CD4-positive, alpha-beta T cell treated with Interleukin-2 at 100 ng/mL for 4 hours (primary cell): ENCODE measurements around the gene TMEM242.

Experiments used
- DNase-seq: peaks from one replicate; pipeline ENCODE4 v3.0.0-alpha.2; 2020; ENCODE audit warnings: low spot score

The TMEM242 gene

DNA sequence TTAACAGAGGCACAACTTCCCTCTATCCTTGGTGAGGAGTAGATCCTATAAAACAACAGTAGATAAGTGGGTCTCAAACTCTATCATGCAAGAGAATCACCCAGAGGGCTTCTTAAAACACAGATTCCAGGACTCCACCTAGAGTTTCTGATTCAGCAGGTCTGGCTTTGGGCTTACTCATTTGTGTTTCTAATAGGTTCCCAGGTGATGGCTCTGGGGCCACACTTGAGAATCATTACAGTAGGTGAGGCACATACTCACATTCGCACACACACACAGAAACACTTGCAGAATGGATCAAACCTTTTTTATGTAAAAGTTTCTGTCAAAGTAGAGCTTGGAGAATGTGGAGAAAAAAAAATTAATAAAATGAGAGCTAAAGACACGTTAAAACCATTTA, 52.4 kb downstream of the TMEM242 start:
- DNase-seq, result no peak

DNA sequence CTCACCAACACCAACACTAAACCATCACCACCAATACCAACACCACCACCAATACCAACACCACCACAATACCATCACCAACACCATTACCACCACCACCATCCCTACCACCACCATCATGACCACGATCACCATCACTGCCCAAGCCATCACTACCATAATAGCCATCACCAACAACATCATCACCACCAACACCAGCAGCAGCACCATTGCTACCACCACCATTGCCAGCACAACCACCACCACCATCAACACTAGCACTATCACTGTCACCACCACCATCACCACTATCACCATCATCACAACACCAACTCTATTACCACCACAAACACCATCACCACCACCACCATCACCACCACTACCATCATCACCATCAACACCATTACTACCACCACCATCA, 53.0 kb downstream of the TMEM242 start:
- no peak for DNase-seq

DNA sequence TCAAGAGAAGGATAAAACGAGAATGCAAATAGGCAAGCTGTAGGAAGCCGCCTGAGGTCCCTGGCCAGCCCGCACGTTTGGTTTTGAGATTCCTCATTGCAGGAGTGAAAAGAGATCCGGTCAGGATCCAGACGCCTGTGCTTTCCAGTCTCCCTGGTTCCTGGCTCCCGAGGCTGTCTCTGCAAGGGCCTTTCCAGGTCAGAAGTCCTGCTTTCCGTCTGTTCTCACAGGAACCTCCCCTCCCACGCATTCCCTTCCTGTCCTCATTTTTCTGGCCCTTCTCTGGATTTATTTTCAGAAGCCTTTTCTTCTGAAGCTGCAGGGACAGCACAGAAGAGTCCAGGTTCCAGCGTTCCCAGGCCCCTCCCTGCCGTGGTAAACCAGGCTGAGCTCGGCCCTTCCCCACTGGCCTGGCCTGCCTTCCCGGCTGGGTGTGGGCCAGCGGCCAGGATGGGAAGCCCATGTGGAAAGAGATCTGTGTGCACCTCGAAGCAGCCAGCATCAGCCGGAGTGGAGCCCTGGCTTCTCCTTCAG, 54.0 kb downstream of the TMEM242 start:
- no peak for DNase-seq

DNA sequence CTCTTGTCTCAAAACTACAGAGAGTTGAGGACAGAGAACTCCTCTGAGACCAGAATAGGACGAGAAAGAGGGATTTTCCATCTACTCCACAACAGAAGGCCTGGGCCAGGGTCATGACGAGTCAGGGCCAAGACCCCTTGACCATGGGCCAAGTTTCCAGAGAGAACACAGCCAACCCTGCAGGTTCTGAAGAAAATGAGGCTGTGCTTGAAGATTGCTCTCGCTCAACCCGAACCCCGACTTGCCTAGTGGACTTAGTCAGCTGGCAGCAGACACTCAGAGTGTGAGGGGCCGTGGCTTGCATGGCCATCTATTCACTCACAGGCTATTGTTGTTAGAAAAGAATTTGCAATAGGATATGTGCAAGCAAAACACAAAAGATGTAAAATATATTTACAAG, 54.5 kb downstream of the TMEM242 start:
- no peak for DNase-seq

DNA sequence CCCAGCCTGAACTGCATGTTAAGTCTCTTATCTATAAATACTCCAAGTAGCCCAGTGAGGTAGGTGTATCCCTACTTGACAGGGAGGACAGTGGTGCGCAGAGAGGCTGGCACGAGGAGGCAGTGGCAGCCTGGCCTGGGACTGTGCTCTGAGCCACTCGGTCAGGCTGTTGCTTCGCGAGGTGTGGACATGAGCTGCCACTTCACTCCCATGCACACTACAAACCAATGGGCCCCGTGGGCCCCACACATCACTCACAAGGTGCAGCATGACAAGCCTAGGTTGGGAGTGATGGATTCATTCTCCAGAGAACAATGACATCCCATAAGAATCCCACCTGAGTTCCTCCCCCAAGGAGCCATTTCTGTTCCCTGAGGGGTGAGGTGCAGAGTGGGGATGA, 54.9 kb downstream of the TMEM242 start:
- DNase-seq, result no peak

DNA sequence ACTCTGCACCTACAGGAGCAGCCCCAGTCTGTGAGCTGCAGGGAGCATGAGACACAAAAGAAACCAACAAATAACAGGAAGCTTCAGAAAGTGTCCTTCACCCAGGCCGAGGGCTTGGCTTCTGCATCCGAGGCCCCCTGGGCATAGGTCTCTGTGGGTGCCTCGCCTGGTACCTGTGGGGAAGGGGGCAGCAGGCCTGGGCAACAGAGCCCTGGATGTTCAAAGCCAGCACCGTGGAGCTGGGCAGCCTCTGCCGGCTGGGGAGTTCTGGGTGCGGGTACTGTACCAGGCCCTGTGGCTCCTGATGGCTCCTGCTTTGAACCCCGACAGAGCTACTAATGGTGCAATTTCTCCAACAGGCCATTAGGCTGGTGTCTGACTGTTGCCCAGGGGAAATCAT, 55.7 kb downstream of the TMEM242 start:
- DNase-seq, result no peak

DNA sequence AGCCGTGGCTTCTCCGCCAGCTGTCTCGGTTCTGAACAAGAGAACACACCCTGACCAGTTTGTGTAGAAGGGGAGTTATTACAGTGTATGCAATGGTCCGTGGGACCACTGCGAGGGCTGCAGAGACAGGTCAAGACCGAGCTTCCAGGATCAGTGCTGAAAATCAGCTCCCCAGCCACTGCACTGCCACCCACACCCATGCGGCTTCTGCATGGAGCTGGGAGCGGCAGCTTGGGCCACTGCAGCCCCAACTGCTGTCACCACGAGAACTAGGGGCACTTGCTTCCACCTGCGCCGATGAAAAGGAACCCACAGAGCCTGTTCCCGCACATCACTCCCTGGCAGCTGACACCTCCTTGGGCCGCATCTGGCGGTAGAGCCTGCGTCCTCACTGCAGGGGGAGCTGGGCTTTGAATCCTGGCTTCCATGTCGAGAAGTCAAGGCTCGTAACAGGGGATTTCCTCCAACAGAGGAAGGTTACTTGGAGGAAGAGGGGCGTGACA, 56.2 kb downstream of the TMEM242 start:
- no peak for DNase-seq

DNA sequence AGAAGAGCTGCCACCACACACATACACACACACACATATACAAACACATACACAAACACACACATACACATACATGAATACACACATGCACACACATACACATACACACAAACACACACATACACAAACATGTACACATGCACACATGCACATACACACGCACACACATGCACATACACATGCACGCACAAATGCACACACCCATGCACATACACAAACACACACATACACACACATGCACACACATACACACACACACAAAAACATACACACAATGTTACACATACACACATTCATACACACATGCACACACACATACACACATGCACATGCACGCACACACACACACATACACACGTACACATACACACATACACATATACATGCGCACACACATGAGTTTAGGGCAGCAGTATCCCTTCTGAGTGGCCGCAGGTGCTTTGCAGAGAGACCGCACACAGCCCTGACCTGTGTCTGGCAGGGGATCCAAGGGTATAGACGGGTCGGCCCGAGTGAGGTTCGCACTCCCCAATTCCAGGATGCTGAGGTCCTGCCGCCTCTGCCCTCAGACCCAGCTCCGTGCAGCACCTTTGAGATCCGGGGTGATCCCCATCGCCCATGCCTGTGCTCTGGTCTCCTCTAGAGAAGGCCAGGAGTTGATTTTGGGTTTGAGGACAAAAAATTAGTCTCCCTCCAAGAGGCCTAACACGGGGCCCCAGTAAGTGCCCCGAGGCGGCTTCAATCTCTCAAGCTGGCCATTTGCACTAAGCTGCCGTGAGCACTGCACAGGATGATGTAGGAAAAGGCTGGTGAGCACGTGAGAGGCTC, 56.8 kb downstream of the TMEM242 start:
- DNase-seq, result no peak

DNA sequence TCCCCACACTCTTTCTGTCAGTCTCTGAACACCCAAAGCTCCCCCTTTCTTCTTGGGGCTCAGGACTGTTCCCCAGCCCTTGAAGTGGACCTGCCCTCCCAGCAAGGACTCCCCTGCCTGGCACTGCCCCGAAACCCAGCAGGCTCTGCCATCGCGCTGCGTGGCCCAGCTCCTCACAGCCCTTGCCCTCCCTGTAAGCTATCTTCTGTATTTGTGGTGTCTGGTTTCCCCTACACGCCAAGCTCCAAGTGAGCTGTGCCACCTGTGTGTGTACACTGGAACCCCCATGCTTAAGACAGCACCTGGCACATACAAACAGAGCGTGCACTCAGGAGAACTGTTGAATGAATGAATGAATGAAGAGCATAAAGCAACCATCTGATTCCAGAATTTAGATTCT, 57.7 kb downstream of the TMEM242 start:
- DNase-seq, result no peak

DNA sequence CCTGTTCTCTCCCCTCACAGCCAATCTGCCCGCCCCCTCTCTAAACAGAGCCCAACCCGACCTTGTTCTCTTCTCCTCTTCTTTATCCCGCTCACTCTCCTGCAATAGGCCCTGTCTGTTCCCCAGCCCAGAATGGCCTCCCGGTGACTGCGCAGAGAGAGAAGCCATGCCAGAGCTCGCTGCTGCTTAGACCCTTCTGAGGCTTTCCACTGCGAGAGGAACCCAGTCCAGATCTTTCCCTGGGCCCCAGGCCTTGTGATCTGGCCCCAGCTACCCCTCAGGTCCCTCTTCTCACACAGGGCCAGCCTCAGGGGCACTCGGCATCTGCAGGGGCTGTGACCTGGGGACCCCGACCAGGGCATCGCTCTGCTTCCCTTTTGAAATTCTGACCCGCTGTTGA, 58.1 kb downstream of the TMEM242 start:
- DNase-seq, result no peak

DNA sequence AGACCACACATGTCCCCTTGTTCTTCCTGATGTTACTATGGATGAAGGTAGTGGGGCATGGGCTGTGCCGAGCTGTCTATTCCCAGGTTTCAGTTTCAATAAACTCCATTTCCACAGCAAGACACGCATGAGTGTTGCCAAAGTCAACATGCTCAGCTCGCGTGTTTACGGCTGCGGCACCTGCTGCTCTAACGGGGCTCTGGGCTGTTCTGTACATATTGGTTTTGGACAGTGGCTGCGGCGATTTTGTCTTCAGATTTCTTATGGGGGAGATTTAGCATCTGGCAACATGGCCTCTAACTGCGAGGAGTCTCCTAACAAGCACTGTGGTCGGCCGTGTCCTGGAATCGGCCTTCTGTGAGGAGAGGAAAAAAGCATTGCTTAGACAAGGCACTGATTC, 58.6 kb downstream of the TMEM242 start:
- DNase-seq, result no peak

DNA sequence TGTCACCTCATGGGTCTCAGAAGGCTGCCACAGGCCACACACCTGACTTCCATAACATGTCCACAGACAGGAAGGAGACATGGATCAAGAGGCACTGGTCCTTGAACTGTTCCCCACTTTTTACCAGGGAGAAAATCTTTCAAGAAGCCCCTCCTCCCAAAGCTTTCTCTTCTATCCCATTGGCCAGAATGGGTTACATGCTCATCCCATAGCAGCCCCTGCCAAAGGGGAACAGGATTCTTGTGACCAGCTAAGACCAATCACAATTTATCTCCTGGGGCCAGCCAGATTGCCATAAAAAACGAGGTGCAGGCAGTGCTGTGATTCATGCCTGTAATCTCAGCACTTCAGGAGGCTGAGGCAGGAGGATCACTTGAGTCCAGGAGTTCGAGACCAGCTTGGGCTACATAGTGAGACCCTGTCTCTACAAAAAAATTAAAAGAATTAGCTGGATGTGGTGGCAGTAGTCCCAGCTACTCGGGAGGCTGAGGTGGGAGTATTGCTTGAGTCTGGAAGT, 59.4 kb downstream of the TMEM242 start:
- no peak for DNase-seq

DNA sequence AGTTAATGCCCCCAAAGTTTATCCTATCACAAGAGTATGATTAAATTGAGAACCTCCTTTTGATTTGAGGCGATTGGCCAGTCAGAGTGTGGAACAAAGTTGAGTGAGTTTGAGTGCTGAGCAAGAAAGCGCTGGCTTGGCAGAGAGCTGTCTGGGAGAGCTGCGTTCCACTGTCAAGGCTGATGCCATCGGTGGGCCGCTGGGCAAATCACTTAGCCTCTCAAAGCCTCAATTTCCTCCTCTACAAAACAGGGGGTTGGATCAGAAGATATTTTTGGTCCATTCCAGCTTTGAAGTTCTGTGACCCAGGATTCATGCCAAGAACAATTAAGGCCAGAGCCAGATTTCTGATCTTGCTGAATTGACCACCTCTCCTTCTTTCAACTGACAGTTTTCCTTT, 60.2 kb downstream of the TMEM242 start:
- DNase-seq, result no peak

DNA sequence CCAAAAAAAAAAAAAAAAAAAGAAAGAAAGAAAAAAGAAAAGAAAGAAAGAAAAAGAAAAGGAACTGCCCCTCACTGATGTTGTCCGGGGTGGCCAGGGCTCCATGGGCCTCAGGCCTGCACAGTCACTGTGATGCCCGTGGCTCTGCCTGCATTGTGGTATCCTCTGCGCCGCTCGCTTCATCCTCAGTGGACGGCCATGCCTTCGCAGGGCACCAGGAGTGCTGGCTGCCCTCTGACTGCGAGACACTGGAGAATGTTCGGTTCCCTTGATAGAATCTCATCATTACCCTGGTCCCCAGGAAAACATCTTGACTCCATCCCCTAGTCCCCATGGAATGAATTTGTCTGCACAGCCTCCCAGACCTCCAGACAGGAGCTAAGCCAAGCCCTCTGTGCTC, 61.7 kb downstream of the TMEM242 start:
- no peak for DNase-seq

DNA sequence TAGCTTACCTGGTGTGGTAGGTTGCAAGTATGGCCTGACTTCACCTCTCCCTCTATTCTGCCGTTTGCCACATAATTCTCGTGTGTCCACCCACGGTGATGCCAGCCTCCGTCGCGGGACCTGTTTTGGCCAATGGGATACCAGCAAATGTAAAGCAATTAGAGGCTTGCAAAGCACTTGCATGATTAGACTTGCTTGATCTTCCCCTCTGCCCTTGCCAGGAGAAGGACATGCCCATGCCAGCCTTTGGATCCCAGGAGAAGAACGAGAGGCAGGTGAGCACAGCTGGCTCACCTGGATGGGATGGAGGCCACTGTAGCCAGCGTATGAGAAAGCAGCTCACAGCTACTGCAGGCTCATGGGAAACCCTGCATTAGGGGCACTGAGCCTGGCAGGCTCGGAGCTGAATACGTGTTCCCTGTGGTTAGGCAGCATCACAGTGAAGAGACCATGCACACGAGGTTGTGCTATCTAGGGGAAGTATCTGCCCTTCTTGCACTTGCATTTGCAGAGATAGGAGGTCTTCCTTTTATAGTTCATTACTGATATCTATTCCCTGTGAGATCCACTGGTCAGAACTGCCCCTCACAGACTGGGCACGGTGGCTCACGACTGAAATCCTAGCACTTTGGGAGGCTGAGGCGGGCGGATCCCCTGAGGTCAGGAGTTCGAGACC, 62.4 kb downstream of the TMEM242 start:
- no peak for DNase-seq

DNA sequence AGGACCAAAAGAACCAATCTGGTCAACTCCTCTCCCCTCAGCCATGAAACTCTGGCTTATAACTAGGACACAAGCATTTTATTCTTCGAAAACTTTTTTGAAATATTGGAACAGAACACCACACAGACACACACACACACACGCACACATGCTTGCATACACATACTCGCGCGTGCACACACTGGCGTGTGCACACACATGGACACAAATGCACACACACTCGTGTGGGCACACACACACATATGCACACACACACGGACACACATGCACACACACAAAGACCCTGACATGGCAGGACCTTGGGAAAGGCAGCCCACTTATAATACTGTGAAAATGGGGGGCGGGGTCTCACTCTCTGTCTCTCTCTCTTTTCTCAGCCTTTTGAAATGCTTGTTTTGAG, 63.9 kb downstream of the TMEM242 start:
- DNase-seq, result no peak

DNA sequence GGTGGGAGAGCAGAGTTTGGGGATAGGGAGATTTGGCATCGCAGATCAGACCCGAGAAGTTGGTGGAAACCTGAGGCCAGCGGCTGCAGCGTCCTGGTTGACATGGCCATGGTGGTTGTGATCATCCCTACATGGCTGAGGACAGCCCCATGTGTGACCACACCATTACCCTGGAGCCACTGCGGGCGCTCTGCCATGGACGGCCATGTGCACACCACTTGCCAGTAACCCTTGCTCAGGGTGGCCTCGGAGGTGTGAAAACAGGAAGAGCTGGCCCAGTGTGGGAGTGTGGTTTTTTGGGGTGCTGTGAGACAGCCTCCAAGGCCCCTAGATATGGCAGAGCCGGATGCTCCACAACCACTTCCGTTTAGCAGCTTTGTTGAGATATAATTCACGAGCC, 64.4 kb downstream of the TMEM242 start:
- peak; percentile 41 for DNase-seq

DNA sequence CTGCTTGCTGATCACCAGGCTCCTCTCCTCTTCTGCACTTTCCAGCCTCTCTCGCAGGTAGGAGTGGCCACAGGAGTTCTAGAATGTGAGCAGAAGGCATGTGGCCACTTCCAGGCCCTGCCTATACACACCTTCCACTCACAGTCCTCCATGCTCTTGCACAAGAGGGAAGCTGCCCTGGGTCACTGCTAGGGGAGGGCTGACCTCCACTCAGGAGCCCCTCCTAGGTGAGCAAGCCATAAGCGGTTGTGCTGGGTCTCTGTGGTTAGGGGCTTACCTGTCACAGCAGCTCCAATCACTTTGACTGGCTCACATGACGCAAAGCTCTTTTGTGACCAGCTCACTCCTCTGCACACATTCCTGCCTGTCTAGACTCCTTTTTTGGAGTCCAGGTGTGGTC, 68.2 kb downstream of the TMEM242 start:
- DNase-seq, result no peak

DNA sequence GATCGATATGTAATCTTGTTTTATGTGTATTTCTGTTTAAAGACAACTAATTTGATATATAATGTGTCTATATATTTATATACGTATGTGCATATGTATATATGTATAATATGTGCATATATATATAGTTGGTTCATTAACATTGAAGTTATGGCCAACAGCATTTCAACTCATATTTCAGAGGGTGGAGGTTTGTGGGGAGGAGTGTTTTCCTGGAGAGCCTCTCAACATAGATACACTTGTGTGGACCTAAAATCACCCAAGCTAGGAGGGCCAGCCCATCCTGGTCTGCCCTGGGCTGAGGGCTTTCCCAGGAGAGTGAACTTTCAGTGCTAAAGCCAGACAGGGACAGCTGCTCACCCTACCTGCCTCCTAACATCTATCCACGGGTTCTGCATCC, 68.8 kb downstream of the TMEM242 start:
- no peak for DNase-seq

DNA sequence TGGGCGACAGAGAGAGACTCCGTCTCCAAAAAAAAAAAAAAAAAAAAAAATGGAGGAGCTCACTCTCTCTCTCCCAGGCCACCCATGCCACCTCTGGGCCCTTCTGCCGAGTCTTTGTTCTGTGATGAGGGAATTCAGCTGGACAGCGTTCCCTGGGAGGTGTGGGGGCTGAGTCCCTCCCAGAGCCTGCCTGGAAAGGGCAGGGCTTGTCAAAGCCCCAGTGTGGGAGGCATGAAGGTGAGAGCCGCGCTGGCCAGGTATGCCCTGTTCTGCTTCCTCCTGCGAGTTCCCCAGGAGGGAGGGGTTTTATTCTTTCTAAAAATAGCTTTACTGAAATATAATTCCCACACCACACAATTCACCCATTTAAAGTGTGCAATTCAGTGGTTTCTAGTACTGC, 69.6 kb downstream of the TMEM242 start:
- DNase-seq, result no peak

DNA sequence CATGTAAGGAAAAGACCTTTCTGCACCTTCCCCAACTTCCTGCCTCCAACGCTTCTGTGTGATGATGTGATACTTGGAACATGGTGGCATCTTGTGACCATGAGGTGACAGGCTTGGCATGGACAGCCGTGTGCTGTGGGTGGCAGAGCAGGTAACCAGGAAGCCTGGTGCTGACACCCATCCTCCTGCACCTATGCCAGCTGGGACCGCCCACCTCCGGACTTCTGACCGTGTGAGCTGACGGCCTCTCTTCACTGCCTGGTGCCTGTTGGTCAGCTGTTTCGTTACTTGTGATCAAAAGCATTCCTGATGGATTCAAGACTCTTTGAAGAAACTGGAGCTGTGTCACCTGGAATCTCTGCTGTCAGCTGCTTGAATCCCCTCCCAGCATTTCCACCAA, 70.3 kb downstream of the TMEM242 start:
- DNase-seq, result no peak

DNA sequence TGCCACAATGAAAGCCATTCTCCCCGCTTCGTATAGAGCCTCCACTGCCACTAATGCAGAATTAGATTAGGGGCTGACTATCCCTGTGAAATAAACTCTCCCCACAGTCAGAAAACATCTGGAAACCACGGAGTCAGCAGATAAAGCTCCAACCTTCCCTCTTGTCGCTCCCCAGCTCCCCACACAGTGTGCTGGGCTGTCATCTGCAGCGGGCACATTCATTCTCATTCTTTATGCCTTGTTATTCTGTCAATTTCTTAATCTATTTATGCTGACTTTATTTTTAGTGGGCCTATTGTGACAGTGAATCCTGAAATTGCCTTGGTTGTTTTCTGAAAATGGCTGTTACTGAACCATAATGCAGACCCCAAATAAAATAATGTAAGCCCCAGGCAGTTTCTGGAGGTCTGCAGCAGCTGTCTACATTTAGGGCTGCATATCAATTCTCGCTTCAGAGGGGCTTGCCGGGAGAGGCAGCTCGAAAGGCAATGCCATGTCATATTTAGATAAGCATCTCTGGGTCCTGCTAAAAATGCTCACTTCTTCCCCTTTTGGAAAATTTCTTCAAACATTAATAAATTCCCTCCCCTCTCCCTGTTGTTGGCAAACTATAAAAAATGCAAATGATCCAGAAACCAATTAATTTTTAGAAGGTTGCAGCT, 71.6 kb downstream of the TMEM242 start:
- DNase-seq, result no peak

DNA sequence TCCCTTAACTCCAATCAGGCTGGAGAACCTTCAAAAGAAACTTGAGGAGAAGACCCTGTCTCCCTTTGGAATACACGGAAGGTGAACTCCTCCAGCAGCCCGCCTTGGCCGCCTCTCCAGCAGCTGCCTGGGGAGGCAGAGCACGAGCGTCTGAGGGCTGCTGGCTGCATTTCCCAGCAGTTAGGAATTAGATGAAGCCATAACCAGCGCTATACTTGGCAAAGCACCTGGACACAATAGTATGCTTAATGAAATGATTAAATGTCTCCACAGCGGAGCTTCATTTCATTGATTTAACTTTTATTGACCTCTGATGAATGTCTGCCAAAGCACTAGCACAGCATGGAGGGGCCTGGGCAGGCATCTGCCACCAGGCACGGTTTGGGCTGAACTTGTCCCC, 73.5 kb downstream of the TMEM242 start:
- no peak for DNase-seq
